OCI-LY3 (cell line): ENCODE data around the gene ADARB2.

ENCODE experiments used
- H2AFZ ChIP-seq: fragments of 200-600, 300-600 bp; shearing (Covaris generic); 2 replicates; pipeline ENCODE4 v1.6.0; 2014; ENCODE audit warnings: antibody characterized with exemption, low read depth, low read length
- H3K27ac ChIP-seq: fragments of 200-600, 300-600 bp; sonication (generic); 2 replicates; pipeline ENCODE4 v1.5.1; 2014; ENCODE audit warnings: mild to moderate bottlenecking, low read length, moderate library complexity, mixed read lengths
- H3K27me3 ChIP-seq: fragments of 200-600, 300-600 bp; sonication (generic); 2 replicates; pipeline ENCODE4 v1.6.1; 2014; ENCODE audit warnings: low read depth, low read length, mixed read lengths
- H3K36me3 ChIP-seq: fragments of 200-600, 300-600 bp; sonication (generic); replicated peaks from 2 replicates; pipeline ENCODE3; 2014; ENCODE audit warnings: low read depth, low read length, mixed read lengths
- H3K4me1 ChIP-seq: fragments of 300-600, 200-600 bp; sonication (generic); 2 replicates; pipeline ENCODE4 v1.6.1; 2014; ENCODE audit warnings: low read length, mixed read lengths
- H3K4me2 ChIP-seq: fragments of 200-600, 300-600 bp; sonication (generic); 2 replicates; pipeline ENCODE4 v1.6.1; 2014; ENCODE audit warnings: low read length, mixed read lengths
- H3K4me3 ChIP-seq: fragments of 300-600, 200-600 bp; sonication (generic); 2 replicates; pipeline ENCODE4 v1.5.1; 2014; ENCODE audit warnings: antibody characterized with exemption, mild to moderate bottlenecking, low read length, moderate library complexity
- H3K79me2 ChIP-seq: fragments of 300-600, 200-600 bp; shearing (Covaris generic); 2 replicates; pipeline ENCODE4 v1.6.1; 2014; ENCODE audit warnings: mild to moderate bottlenecking, low read length, mixed read lengths
- H3K9ac ChIP-seq: fragments of 300-600, 200-600 bp; shearing (Covaris generic); 2 replicates; pipeline ENCODE4 v1.6.0; 2014; ENCODE audit warnings: mild to moderate bottlenecking, low read length, moderate library complexity
- H3K9me3 ChIP-seq: fragments of 200-600, 300-600 bp; shearing (Covaris generic); 2 replicates; pipeline ENCODE4 v1.6.1; 2014; ENCODE audit warnings: low read length, mixed read lengths; ENCODE audit not compliant: insufficient read depth
- H4K20me1 ChIP-seq: fragments of 200-600, 300-600 bp; sonication (generic); 2 replicates; pipeline ENCODE4 v1.6.1; 2016; ENCODE audit warnings: low read length, mixed read lengths; ENCODE audit not compliant: insufficient read depth
- EZH2phosphoT487 ChIP-seq: fragments of 200-600 bp; shearing (Covaris generic); IDR thresholded peaks from 2 replicates; pipeline ENCODE4 v1.6.1; 2018; ENCODE audit warnings: antibody characterized with exemption, mixed run types, low read depth
- TF ChIP-seq, protein P1 (sequence below): fragments of 200-600, 300-600 bp; sonication (generic); IDR thresholded peaks from 2 replicates; pipeline ENCODE4 v1.5.1; 2014; ENCODE audit warnings: antibody characterized with exemption, low read length, low read depth

The ADARB2 gene

DNA sequence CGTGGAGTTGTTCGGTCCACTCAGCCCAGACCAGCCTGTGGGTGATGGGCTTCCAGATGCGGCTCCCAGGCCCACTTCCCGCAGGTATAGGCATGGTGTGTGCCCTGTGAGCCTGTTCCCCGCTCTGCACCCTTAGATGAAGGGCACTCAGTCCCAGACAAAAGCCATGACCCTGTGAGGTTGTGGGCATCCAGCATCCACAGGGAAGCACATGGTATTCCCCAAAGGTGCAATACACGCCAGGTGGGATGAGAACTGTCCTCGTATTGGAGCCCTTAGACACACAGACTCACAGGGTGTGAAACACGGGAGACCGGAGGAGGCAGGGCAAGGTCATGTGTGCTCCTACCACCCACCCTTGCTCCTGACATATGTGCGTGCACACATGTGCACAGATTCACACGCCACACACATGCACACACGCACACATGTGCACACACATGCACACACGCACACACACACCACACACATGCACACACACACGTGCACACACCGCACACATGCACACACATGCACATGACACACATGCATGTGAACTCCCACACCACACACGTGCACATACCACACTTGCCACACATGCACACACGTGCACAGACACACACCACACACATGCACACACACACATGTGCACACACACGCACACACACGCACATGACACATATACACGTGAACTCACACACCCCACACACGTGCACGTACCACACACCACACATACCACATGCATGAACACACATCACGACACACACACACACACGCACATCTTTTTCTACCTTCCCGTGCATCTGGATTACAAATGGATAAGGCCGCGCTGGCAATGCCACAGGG lies 361.8 kb downstream of the ADARB2 start:
- H3K36me3 ChIP-seq: no peaks in the 10 kb centered on the region
- H3K9ac ChIP-seq: no peak overlapping the region
- no peaks in the 10 kb centered on the region for H4K20me1 ChIP-seq
- no peak overlapping the region for H3K4me3 ChIP-seq
- no peak overlapping the region for H3K27ac ChIP-seq
- H3K27me3 ChIP-seq: no peaks in the 10 kb centered on the region
- no peaks in the 10 kb centered on the region for H3K4me1 ChIP-seq
- TF ChIP-seq EZH2phosphoT487: no peak
- TF ChIP-seq, protein P1, sequence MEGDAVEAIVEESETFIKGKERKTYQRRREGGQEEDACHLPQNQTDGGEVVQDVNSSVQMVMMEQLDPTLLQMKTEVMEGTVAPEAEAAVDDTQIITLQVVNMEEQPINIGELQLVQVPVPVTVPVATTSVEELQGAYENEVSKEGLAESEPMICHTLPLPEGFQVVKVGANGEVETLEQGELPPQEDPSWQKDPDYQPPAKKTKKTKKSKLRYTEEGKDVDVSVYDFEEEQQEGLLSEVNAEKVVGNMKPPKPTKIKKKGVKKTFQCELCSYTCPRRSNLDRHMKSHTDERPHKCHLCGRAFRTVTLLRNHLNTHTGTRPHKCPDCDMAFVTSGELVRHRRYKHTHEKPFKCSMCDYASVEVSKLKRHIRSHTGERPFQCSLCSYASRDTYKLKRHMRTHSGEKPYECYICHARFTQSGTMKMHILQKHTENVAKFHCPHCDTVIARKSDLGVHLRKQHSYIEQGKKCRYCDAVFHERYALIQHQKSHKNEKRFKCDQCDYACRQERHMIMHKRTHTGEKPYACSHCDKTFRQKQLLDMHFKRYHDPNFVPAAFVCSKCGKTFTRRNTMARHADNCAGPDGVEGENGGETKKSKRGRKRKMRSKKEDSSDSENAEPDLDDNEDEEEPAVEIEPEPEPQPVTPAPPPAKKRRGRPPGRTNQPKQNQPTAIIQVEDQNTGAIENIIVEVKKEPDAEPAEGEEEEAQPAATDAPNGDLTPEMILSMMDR: no peak
- no peaks in the 10 kb centered on the region for H3K9me3 ChIP-seq
- no peaks in the 10 kb centered on the region for H3K79me2 ChIP-seq
- no peak overlapping the region for H2AFZ ChIP-seq
- H3K4me2 ChIP-seq: no peak overlapping the region

DNA sequence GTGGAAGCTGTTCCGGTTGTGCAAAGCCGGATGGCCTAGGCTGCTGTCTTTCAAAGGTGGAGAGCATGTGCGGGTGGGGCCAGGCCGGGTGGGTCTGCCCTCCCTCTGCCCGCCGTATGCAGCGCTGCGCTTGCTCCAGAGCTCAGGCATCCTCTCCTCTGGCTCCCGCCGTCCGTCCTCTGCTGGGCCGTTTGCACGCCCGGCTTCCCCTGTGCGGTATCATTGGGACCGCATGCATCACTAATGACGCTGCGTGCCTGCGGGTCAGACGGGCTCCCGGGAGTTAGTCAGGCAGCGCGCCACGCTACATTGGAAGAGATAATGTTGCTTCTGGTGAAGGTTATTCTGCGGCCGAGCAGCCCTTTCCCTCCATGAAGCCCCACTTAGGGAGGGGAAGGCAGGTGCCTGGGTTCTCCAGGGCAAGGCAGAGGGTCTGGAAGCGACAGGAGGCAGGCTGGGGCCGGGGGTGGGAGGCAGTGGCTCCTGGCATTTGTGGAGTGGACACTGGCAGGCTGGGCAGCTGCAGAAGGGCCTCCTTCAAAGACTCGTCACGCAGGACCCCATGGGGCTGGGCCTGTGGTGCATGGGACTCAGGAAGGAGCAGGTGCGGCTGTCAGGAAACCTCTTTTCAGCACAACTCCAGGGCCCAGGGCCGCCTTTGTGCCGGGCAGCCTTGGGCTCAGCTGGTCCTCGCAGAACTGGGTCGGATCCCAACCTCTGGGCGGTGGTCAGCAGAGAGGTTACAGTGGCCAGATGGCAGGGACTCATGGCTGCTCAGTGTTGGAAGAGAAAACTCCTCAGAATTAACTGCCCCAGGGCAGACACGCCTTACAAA lies 362.6 kb downstream of the ADARB2 start:
- Histone ChIP-seq H3K27me3 (no peaks in the 10 kb centered on the region), H3K4me1 (no peaks in the 10 kb centered on the region), H3K4me2 (no peak overlapping the region), H3K27ac (no peak overlapping the region), H3K9me3 (no peaks in the 10 kb centered on the region), H3K79me2 (no peaks in the 10 kb centered on the region), H4K20me1 (no peaks in the 10 kb centered on the region), H2AFZ (no peak overlapping the region), H3K4me3 (no peak overlapping the region), H3K9ac (no peak overlapping the region), H3K36me3 (no peaks in the 10 kb centered on the region)
- TF ChIP-seq EZH2phosphoT487: no peak
- TF ChIP-seq, protein P1: no peak

- Histone ChIP-seq H3K4me3 (no peak overlapping the region), H3K27ac (no peak overlapping the region), H3K9ac (no peak overlapping the region), H3K36me3 (no peaks in the 10 kb centered on the region), H3K4me2 (no peak overlapping the region), H4K20me1 (no peaks in the 10 kb centered on the region), H3K9me3 (no peaks in the 10 kb centered on the region), H3K27me3 (no peaks in the 10 kb centered on the region), H3K4me1 (no peaks in the 10 kb centered on the region), H2AFZ (no peak overlapping the region), H3K79me2 (no peaks in the 10 kb centered on the region)
- TF ChIP-seq, protein P1: no peak
- no peak for TF ChIP-seq EZH2phosphoT487
Observed at GRCh38 chr10:1373287-1373686, 364.0 kb downstream of the ADARB2 start.

- Histone ChIP-seq H2AFZ (no peak overlapping the region), H4K20me1 (no peaks in the 10 kb centered on the region), H3K79me2 (no peaks in the 10 kb centered on the region), H3K4me1 (no peaks in the 10 kb centered on the region), H3K4me2 (no peak overlapping the region), H3K27ac (no peak overlapping the region), H3K9ac (no peak overlapping the region), H3K36me3 (no peaks in the 10 kb centered on the region), H3K4me3 (no peak overlapping the region), H3K9me3 (no peaks in the 10 kb centered on the region), H3K27me3 (no peaks in the 10 kb centered on the region)
- TF ChIP-seq EZH2phosphoT487: no peak
- TF ChIP-seq, protein P1: no peak
Observed at GRCh38 chr10:1372212-1372611, 365.1 kb downstream of the ADARB2 start.
